ENCODE measurements around the gene STK11IP.

DNA sequence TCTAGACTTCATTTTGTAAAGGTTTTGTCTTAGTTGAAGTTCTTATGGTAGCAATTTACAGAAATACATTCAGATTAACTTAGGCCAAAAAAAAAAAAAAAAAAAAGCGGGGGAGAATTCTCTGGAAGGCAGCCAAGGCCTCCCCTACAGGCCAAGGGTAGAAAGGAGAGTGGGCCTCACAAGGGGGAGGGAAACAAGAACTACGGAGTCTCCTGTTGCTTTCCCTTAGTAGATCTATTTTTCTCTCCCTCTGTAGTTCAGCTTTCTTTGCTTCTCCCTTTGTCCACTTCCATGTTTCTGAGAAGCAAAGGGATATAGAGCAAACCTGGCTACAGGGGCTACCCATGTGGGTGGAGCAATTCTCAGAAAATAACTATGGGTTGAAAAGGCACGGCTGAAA is 2.4 kb upstream of the STK11IP start:
- TF ChIP-seq, protein P1, sequence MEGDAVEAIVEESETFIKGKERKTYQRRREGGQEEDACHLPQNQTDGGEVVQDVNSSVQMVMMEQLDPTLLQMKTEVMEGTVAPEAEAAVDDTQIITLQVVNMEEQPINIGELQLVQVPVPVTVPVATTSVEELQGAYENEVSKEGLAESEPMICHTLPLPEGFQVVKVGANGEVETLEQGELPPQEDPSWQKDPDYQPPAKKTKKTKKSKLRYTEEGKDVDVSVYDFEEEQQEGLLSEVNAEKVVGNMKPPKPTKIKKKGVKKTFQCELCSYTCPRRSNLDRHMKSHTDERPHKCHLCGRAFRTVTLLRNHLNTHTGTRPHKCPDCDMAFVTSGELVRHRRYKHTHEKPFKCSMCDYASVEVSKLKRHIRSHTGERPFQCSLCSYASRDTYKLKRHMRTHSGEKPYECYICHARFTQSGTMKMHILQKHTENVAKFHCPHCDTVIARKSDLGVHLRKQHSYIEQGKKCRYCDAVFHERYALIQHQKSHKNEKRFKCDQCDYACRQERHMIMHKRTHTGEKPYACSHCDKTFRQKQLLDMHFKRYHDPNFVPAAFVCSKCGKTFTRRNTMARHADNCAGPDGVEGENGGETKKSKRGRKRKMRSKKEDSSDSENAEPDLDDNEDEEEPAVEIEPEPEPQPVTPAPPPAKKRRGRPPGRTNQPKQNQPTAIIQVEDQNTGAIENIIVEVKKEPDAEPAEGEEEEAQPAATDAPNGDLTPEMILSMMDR (IDR thresholded peaks at IDR 0.05), result no peak
- no peak for TF ChIP-seq POLR2A (IDR thresholded peaks at IDR 0.05; ENCODE audit: low read depth)
- TF ChIP-seq POLR2AphosphoS5 (IDR thresholded peaks at IDR 0.05), result no peak
